H1 (cell line): ENCODE measurements around the gene NAA38. TPM values are rescaled to one million over a fixed set of nuclear protein-coding genes. Genes with fewer than 3 reads are reported as not detected.

ENCODE experiments used
- ASH2L ChIP-seq: fragments of 200-600, 300-600 bp; sonication (generic); IDR thresholded peaks from one replicate; pipeline ENCODE4 v1.7.1; 2017; ENCODE audit warnings: low read length
- ATF3 ChIP-seq: IDR thresholded peaks from 2 replicates; pipeline ENCODE4 v1.6.1; 2011; ENCODE audit warnings: low read depth, mild to moderate bottlenecking, low read length; ENCODE audit not compliant: insufficient read depth
- CHD7 ChIP-seq: fragments of 300-600 bp; sonication (generic); IDR thresholded peaks from 2 replicates; pipeline ENCODE4 v1.7.1; 2012; ENCODE audit warnings: low read length, moderate library complexity, mild to moderate bottlenecking, inconsistent platforms; ENCODE audit not compliant: insufficient replicate concordance
- GABPA ChIP-seq: IDR thresholded peaks from 2 replicates; pipeline ENCODE4 v1.6.1; 2011; ENCODE audit warnings: mild to moderate bottlenecking, low read length, moderate library complexity, borderline replicate concordance; ENCODE audit not compliant: insufficient read depth
- KDM1A ChIP-seq: fragments of 200-600, 300-600 bp; sonication (generic); IDR thresholded peaks from 2 replicates; pipeline ENCODE4 v1.7.1; 2016; ENCODE audit warnings: mild to moderate bottlenecking, low read length, borderline replicate concordance
- MAFK ChIP-seq: IDR thresholded peaks from 2 replicates; pipeline ENCODE4 v1.6.1; 2012; ENCODE audit warnings: low read depth, mild to moderate bottlenecking, improper control_type of control experiment, low read length
- RNF2 ChIP-seq: fragments of 200-900, 300-1000 bp; sonication (generic); IDR thresholded peaks from 2 replicates; pipeline ENCODE4 v1.7.1; 2016; ENCODE audit warnings: borderline replicate concordance, low read depth, mild to moderate bottlenecking, antibody characterized with exemption, low read length; ENCODE audit not compliant: poor library complexity, severe bottlenecking; ENCODE audit errors: missing control alignments
- SIN3A ChIP-seq, 2 experiments: IDR thresholded peaks in 1 of 2; conservative IDR thresholded peaks in 1 of 2; 2 replicates each; pipeline ENCODE4 v1.6.1; 2011 to 2012; ENCODE audit warnings: low read length in 2 of 2, improper control_type of control experiment in 1 of 2, low read depth in 1 of 2, mild to moderate bottlenecking in 1 of 2
- polyA plus RNA-seq, 7 experiments: library from polyadenylated mRNA; depleted of rRNA in 3 of 7; stranded (reverse) in 5 of 7; unstranded in 2 of 7; fragments of >200 nt in 5 of 7; fragments of 200-250 nt in 2 of 7; gene quantifications; 1 replicate in 5 of 7; 2 replicates in 1 of 7; 4 replicates in 1 of 7; pipeline versions ENCODE4 v1.2.1 to v1.2.3, GENCODE V29; 2011 to 2013; ENCODE audit warnings: missing spikeins in 2 of 7, mixed read lengths in 2 of 7
- total RNA-seq: library from RNA; stranded (reverse); fragmentation: NEBNext Ultra II Directional; extraction: Animal tissue kit (Norgen Biotek cat#: 25700); gene quantifications from 2 replicates; pipeline ENCODE4 v1.2.1, GENCODE V29; 2021

NAA38 gene
- total and polyA plus RNA-seq, 2 of the 8 experiments (the other 6 are each of a cell fraction or from before 2014, with no cell fraction given): 30.2 to 109 TPM

- TF ChIP-seq ATF3 (no peak), GABPA (no peak), MAFK (no peak), SIN3A (conservative IDR thresholded peaks at IDR 0.05 in 1 of 2, IDR thresholded peaks at IDR 0.05 in 1 of 2; ENCODE audit: low read depth in 1 of 2, low read length in 2 of 2) (peak; percentile 64 to 78; a peak in 2 of 4 replicates), KDM1A (no peak), ASH2L (peak; percentile 34), RNF2 (peak; percentile 4), CHD7 (no peak)
These were observed 5.7 kb downstream of the NAA38 start (continued) for GRCh38 chr17:7851438-7852261.
